ENCODE measurements around the gene CDK2.

DNA sequence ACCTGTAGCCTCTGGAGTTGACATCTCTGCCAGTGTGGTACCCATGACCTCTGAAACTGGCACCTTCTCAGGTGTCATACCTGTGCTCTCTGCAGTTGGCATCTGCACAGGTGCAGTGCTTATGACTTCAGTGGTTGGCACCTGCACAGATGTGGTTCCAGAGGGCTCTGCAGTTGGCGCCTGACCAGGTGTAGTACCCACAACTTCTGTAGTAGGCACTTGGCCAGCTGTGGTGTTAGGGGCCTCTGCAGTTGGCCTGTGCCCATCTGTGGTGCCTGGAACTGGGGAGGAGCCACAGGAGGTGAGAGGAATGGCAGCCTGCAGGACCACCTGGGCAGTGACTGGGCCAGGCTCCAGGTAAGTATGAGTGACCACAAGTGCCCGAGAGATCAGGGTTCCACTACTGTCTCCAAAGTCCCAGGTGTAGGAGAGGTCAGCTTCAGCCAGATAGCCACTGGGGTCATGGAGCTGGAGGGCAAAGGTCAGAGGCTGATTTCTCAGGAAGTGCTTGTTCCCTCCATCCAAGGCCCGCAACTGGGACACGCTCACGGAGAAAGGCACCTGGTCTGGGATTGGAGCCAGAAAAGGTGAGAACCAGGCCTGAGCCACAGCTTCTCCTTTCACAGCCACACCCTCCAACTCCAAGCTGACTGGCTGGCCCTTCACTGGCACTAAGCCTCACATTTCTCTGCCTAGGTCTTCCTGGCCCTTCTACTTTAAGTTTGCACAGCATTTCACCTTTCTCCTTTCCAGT, 9.3 kb upstream of the CDK2 start:
- TF ChIP-seq, protein P1, sequence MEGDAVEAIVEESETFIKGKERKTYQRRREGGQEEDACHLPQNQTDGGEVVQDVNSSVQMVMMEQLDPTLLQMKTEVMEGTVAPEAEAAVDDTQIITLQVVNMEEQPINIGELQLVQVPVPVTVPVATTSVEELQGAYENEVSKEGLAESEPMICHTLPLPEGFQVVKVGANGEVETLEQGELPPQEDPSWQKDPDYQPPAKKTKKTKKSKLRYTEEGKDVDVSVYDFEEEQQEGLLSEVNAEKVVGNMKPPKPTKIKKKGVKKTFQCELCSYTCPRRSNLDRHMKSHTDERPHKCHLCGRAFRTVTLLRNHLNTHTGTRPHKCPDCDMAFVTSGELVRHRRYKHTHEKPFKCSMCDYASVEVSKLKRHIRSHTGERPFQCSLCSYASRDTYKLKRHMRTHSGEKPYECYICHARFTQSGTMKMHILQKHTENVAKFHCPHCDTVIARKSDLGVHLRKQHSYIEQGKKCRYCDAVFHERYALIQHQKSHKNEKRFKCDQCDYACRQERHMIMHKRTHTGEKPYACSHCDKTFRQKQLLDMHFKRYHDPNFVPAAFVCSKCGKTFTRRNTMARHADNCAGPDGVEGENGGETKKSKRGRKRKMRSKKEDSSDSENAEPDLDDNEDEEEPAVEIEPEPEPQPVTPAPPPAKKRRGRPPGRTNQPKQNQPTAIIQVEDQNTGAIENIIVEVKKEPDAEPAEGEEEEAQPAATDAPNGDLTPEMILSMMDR (IDR thresholded peaks at IDR 0.05), result no peak
- TF ChIP-seq POLR2A (IDR thresholded peaks at IDR 0.05), result no peak

Measured in adrenal gland (tissue), 5 donors.